ENCODE data around the gene PCDHA9. TPM values are rescaled to one million over a fixed set of nuclear protein-coding genes. Genes with fewer than 3 reads are reported as not detected.

The PCDHA9 gene
- total RNA-seq, 4 donors from 2014 or later, result 0.17 to 0.54 (median 0.29) TPM

- Histone ChIP-seq H3K27me3 (no peaks in the 10 kb centered on the region), H3K4me1 (peaks cover 0 to 5% of the 10 kb centered on the region in 2 donors), H3K9me3 (no peaks in the 10 kb centered on the region), H3K27ac (peak within 1 kb of the TSS in 2 of 3 donors; percentile 31 to 36), H3K36me3 (no peaks in the 10 kb centered on the region), H3K4me3 (replicated peaks in 1 of 3) (no peak within 1 kb of the TSS)
- peak; percentile 33 to 55 for DNase-seq
- intact Hi-C loops (cut with DNase I), result no loop called here
- WGBS, 2 donors, result 14 to 22% methylated on average over 37 to 44 of the region's 44 CpGs
- TF ChIP-seq POLR2A (IDR thresholded peaks at IDR 0.05) (no peak), CTCF (IDR thresholded peaks at IDR 0.05) (peak in 4 of 6 experiments; percentile 48 to 72 (median 52))
Measured at GRCh38 chr5:140855772-140856674, 7.8 kb downstream of the PCDHA9 start, which contains the start of gene PCDHA10. TSS of gene PCDHA10 (plus strand) at chr5:140855897. CDS start at chr5:140856049, 152 bp downstream.

GRCh38 chr5:140857177-140857986 lies 9.2 kb downstream of the PCDHA9 start:
- no peak overlapping the region for H3K4me3 ChIP-seq (replicated peaks in 1 of 3)
- intact Hi-C loops (cut with DNase I), result no loop called here
- no peaks in the 10 kb centered on the region for H3K9me3 ChIP-seq
- no peak for TF ChIP-seq CTCF (IDR thresholded peaks at IDR 0.05)
- no peak for TF ChIP-seq POLR2A (IDR thresholded peaks at IDR 0.05)
- peaks cover 0 to 5% of the 10 kb centered on the region in 2 donors for H3K4me1 ChIP-seq
- DNase-seq, result no peak
- no peaks in the 10 kb centered on the region for H3K27me3 ChIP-seq
- 49 to 51% methylated on average over 14 to 77 of the region's 94 CpGs for WGBS, 2 donors
- H3K36me3 ChIP-seq, result no peaks in the 10 kb centered on the region
- no peak overlapping the region for H3K27ac ChIP-seq

- Histone ChIP-seq H3K36me3 (no peaks in the 10 kb centered on the region), H3K27me3 (no peaks in the 10 kb centered on the region), H3K4me1 (peaks cover 0 to 5% of the 10 kb centered on the region in 2 donors), H3K4me3 (replicated peaks in 1 of 3) (no peak overlapping the region), H3K9me3 (no peaks in the 10 kb centered on the region), H3K27ac (no peak overlapping the region)
- intact Hi-C loops (cut with DNase I), result no loop called here
- DNase-seq, result no peak
- TF ChIP-seq POLR2A (IDR thresholded peaks at IDR 0.05), result no peak
- TF ChIP-seq CTCF (IDR thresholded peaks at IDR 0.05), result no peak
- 53 to 58% methylated on average over 8 to 9 of the region's 22 CpGs for WGBS, 2 donors
Measured at GRCh38 chr5:140857987-140858240, 9.7 kb downstream of the PCDHA9 start.

- TF ChIP-seq CTCF (IDR thresholded peaks at IDR 0.05) (no peak), POLR2A (IDR thresholded peaks at IDR 0.05) (no peak)
- H3K4me1 ChIP-seq, result no peaks in the 10 kb centered on the region
- H3K36me3 ChIP-seq, result no peaks in the 10 kb centered on the region
- H3K4me3 ChIP-seq (replicated peaks in 1 of 3), result no peak overlapping the region
- DNase-seq, result no peak
- 43 to 51% methylated on average over 44 to 69 of the region's 76 CpGs for WGBS, 2 donors
- intact Hi-C loops (cut with DNase I), result no loop called here
- no peak overlapping the region for H3K27ac ChIP-seq
- no peaks in the 10 kb centered on the region for H3K27me3 ChIP-seq
- H3K9me3 ChIP-seq, result no peaks in the 10 kb centered on the region
Measured at GRCh38 chr5:140862441-140863295, 14.5 kb downstream of the PCDHA9 start.
